Hepatocyte (in vitro differentiated cells): Measurements from ENCODE around the gene TP53. TPM values are rescaled to one million over a fixed set of nuclear protein-coding genes. Genes with fewer than 3 reads are reported as not detected.
A peak's percentile ranks its signal among the peaks of the same experiment; 100 is the strongest.

Experiments used
- DNase-seq: peaks from one replicate; pipeline ENCODE4 v3.0.0-alpha.2; 2016; ENCODE audit warnings: low spot score
- H2AFZ ChIP-seq: fragments of 200-600 bp; sonication (generic); 2 replicates; pipeline ENCODE4 v1.6.0; 2016; ENCODE audit warnings: antibody characterized with exemption, mild to moderate bottlenecking
- H3K27ac ChIP-seq: fragments of 200-600 bp; sonication (generic); 2 replicates; pipeline ENCODE4 v1.5.1; 2016; ENCODE audit warnings: mild to moderate bottlenecking
- H3K27me3 ChIP-seq: fragments of 200-600 bp; sonication (generic); 2 replicates; pipeline ENCODE4 v1.6.1; 2016
- H3K36me3 ChIP-seq: fragments of 200-600 bp; sonication (generic); replicated peaks from 2 replicates; pipeline ENCODE4 v1.5.1; 2016; ENCODE audit warnings: low read depth; ENCODE audit not compliant: insufficient read depth
- H3K4me1 ChIP-seq: fragments of 200-600 bp; sonication (generic); 2 replicates; pipeline ENCODE4 v1.5.1; 2016; ENCODE audit warnings: mild to moderate bottlenecking, moderate library complexity; ENCODE audit not compliant: insufficient read depth
- H3K4me2 ChIP-seq: fragments of 200-600 bp; sonication (generic); 2 replicates; pipeline ENCODE4 v1.6.0; 2016
- H3K4me3 ChIP-seq: fragments of 200-600 bp; sonication (generic); 2 replicates; pipeline ENCODE4 v1.5.1; 2016; ENCODE audit warnings: mild to moderate bottlenecking
- H3K79me2 ChIP-seq: fragments of 200-600 bp; sonication (generic); 2 replicates; pipeline ENCODE4 v1.6.0; 2017; ENCODE audit warnings: mild to moderate bottlenecking
- H3K9me2 ChIP-seq: fragments of 200-600 bp; sonication (generic); replicated peaks from 2 replicates; pipeline ENCODE4 v1.6.0; 2017; ENCODE audit warnings: mild to moderate bottlenecking; ENCODE audit not compliant: insufficient read depth
- H3K9me3 ChIP-seq: fragments of 200-600 bp; sonication (generic); 2 replicates; pipeline ENCODE4 v1.5.1; 2016; ENCODE audit warnings: low read depth, mild to moderate bottlenecking
- H4K20me1 ChIP-seq: fragments of 200-600 bp; sonication (generic); 2 replicates; pipeline ENCODE4 v1.6.0; 2016; ENCODE audit warnings: mild to moderate bottlenecking; ENCODE audit not compliant: insufficient read depth, poor library complexity, severe bottlenecking
- CTCF ChIP-seq: fragments of 200-600 bp; sonication (generic); IDR thresholded peaks from 2 replicates; pipeline ENCODE4 v1.5.1; 2016; ENCODE audit warnings: antibody characterized with exemption, mild to moderate bottlenecking; ENCODE audit not compliant: poor library complexity
- EZH2 ChIP-seq: fragments of 200-600 bp; sonication (generic); IDR thresholded peaks from 2 replicates; pipeline ENCODE4 v1.6.1; 2016; ENCODE audit warnings: antibody characterized with exemption, mild to moderate bottlenecking, borderline replicate concordance
- EZH2phosphoT487 ChIP-seq: fragments of 200-600 bp; sonication (generic); IDR thresholded peaks from one replicate; pipeline ENCODE4 v1.6.1; 2018; ENCODE audit warnings: antibody characterized with exemption, mild to moderate bottlenecking, low read depth, moderate library complexity; ENCODE audit not compliant: unreplicated experiment, severe bottlenecking
- WGBS: methylation state at CpG from one replicate; pipeline ENCODE4 v1.1.6; 2016; ENCODE audit warnings: low lambda C conversion rate; ENCODE audit errors: missing lambda C conversion rate; 5-methylcytosine and 5-hydroxymethylcytosine counted together
- polyA plus RNA-seq: library from polyadenylated mRNA; unstranded; fragments of >200 nt; fragmentation: Nextera tagmentation; extraction: Ambion mirVana; gene quantifications from 2 replicates; pipeline ENCODE4 v1.2.1, GENCODE V29; 2016
- total RNA-seq: library from RNA; depleted of rRNA; stranded (reverse); fragments of >200 nt; gene quantifications from 2 replicates; pipeline ENCODE4 v1.2.3, GENCODE V29; 2014

The TP53 gene
- total and polyA plus RNA-seq, 2 experiments from 2014 or later, result 29.6 to 31.7 TPM

GRCh38 chr17:7651097-7651664 lies 36.1 kb downstream of the TP53 start:
- Histone ChIP-seq H3K4me3 (peak overlapping the region; percentile 47), H3K27ac (no peak overlapping the region), H4K20me1 (no peaks in the 10 kb centered on the region), H3K27me3 (peaks cover 33% of the 10 kb centered on the region), H3K36me3 (no peaks in the 10 kb centered on the region), H3K9me2 (no peaks in the 10 kb centered on the region), H3K4me1 (peaks cover 5% of the 10 kb centered on the region), H2AFZ (peak overlapping the region; percentile 55), H3K4me2 (peak overlapping the region; percentile 99), H3K79me2 (no peaks in the 10 kb centered on the region), H3K9me3 (no peaks in the 10 kb centered on the region)
- no peak for TF ChIP-seq CTCF
- no peak for TF ChIP-seq EZH2phosphoT487
- peak; percentile 59 for TF ChIP-seq EZH2
- WGBS, result 1% methylated on average over 36 of the region's 45 CpGs
- DNase-seq, result no peak

GRCh38 chr17:7650509-7651096 lies 36.7 kb downstream of the TP53 start, which contains the start of gene ATP1B2:
TSS of gene ATP1B2 (plus strand) at chr17:7650926. CDS start at chr17:7651519, 593 bp downstream.
- Histone ChIP-seq H3K4me1 (peaks cover 5% of the 10 kb centered on the region), H3K9me3 (no peaks in the 10 kb centered on the region), H3K79me2 (no peaks in the 10 kb centered on the region), H3K4me2 (peak within 1 kb of the TSS; percentile 99), H3K9me2 (no peaks in the 10 kb centered on the region), H2AFZ (peak within 1 kb of the TSS; percentile 69), H3K27me3 (peaks cover 33% of the 10 kb centered on the region), H3K27ac (no peak within 1 kb of the TSS), H4K20me1 (no peaks in the 10 kb centered on the region), H3K4me3 (peak within 1 kb of the TSS; percentile 47), H3K36me3 (no peaks in the 10 kb centered on the region)
- TF ChIP-seq EZH2 (no peak), EZH2phosphoT487 (no peak), CTCF (no peak)
- 2% methylated on average over 16 of the region's 34 CpGs for WGBS
- peak; percentile 88 for DNase-seq

- H3K27me3 ChIP-seq, result peaks cover 19% of the 10 kb centered on the region
- peaks cover 5% of the 10 kb centered on the region for H3K4me1 ChIP-seq
- DNase-seq, result no peak
- WGBS, result 87% methylated on average over 4 of the region's 4 CpGs
- H2AFZ ChIP-seq, result no peak overlapping the region
- H3K4me3 ChIP-seq, result no peak overlapping the region
- H3K9me3 ChIP-seq, result no peaks in the 10 kb centered on the region
- no peak overlapping the region for H3K4me2 ChIP-seq
- no peak overlapping the region for H3K27ac ChIP-seq
- no peaks in the 10 kb centered on the region for H3K9me2 ChIP-seq
- H3K79me2 ChIP-seq, result no peaks in the 10 kb centered on the region
- no peaks in the 10 kb centered on the region for H4K20me1 ChIP-seq
- TF ChIP-seq CTCF, result no peak
- TF ChIP-seq EZH2, result no peak
- TF ChIP-seq EZH2phosphoT487, result no peak
- no peaks in the 10 kb centered on the region for H3K36me3 ChIP-seq
Measured at GRCh38 chr17:7647018-7647417, 40.3 kb downstream of the TP53 start.
